ENCODE measurements around the gene ZMYND15.

The ZMYND15 gene

DNA sequence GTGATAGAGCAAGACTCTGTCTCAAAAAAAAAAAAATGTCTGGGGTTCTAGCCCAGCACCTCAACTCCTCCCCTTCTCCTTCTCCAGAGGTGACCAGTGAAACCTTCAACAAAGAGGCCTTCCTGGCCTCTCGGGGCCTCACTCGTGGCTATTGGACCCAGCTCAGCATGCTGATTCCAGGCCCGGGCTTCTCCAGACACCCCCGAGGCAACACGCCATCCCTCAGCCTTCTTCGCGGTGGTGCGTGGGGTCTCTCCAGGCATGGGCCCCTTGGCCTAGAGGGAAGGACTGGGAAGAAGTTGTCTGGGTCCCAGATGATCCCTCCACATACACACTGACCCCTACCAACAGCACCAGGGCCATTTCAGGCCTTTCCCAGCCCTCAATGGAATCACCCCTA, 3.6 kb downstream of the ZMYND15 start:
- DNase-seq (ENCODE audit: low read depth in 1 of 2, low spot score in 1 of 2): no peak

DNA sequence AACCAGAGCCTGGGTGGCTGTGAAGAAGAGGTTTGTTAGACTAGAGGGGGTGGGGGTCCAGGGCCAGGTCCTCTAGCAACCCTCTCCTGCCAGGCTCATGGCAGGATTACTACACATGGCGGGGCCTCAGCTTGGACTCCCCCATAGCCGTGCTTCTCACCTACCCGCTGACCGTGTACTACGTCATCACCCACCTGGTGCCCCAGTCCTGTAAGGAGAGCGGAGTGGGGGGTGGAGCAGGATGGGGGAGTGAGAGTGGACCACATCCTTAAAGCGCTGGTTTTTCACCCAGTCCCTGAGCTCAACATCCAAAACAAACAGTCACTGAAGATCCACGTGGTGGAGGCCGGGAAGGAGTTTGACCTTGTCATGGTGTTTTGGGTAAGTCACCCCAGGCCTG, 4.3 kb downstream of the ZMYND15 start:
- no peak for DNase-seq (ENCODE audit: low read depth in 1 of 2, low spot score in 1 of 2)

DNA sequence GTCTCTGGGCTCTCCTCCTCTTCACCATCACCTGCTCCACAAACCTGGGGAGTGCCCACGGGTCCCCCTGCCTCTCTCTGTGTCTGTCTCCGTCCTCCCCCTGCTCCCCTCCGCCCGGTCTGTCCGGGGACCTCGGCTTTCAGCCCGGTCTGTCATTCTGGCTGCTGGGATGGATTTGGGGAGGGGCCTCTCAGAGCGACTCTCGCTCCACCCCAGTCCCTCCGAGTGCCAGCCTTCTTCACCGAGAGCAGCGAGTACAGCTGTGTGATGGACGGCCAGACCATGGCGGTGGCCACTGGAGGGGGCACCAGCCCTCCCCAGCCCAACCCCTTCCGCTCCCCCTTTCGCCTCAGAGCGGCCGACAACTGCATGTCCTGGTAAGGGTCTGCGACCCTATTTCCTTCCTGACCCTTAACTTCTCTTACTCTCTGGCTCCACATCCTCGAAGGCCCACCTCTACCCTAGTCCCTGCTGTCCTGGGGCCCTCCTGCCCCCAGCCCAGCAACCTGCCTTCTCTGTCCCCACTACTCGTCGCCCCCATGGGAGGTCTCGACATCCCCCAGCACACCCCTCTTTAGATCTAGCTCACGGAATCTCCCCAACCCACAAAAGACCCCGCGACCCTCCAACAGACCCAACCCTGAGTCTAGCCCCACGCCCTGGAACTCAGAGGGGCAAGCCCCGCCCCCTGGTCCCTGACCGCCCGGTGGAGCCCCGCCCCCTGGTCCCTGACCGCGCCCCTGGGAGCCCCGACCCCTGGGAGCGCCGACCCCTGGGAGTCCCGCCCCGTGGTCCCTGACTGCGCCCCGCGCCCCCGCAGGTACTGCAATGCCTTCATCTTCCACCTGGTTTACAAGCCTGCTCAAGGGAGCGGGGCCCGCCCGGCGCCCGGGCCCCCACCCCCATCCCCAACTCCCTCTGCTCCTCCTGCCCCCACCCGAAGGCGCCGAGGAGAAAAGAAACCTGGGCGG, 5.7 kb downstream of the ZMYND15 start:
- no peak for DNase-seq (ENCODE audit: low read depth in 1 of 2, low spot score in 1 of 2)

DNA sequence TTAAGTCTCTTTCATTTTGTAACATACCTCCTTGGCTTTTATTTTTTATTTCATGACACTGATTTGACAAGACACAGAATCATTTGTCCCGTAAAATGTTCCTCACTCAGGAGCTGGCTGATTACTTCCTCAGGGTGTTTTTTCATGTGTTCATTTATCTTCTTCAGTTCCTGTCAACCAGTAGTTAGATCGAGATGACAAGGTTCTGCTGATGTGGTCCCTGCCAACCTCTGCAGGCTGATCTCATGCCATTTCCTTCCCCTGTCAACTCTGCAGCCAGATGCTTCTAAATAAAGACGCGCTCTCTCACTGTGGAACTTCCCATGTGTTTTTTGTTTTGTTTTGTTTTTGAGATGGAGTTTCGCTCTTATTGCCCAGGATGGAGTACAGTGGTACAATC, 8.2 kb downstream of the ZMYND15 start:
- no peak for DNase-seq (ENCODE audit: low read depth in 1 of 2, low spot score in 1 of 2)

DNA sequence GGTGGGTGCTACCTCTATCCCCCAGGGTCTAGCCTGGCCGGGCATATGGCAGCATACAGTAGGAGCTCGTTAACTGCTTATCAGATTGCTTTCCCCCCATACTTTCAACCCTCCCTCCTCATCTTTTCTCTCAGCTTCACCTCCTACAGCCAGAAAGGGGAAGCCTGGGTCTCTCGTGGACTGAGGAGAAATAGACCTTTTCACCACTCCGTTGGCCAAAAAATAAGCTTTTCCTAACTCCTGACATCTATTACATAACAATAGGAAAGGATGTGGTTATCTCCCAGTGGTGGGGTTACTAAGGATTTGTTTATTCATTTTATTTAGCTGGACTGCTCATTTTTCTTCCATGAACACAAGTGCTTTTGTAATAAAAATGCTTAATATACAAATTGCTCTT, 9.1 kb downstream of the ZMYND15 start:
- no peak for DNase-seq (ENCODE audit: low read depth in 1 of 2, low spot score in 1 of 2)

DNA sequence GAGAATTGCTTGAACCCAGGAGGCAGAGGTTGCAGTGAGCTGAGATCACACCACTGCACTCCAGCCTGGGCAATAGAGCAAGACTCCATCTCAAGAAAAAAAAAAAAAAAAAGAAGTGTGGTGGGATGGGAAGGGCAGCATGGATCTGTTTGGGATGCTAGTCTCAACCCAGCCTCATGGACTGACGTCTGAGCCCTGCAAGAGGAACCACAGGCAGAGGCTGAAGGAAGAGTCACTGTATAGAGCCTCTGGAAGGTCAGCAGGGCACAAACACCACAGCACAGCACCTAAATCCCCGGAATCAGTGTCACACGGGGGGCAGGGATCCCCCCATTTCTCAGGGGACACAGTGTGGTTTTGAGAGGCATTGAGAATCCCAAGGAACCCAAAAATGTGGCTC, 11.0 kb downstream of the ZMYND15 start:
- no peak for DNase-seq (ENCODE audit: low read depth in 1 of 2, low spot score in 1 of 2)

DNA sequence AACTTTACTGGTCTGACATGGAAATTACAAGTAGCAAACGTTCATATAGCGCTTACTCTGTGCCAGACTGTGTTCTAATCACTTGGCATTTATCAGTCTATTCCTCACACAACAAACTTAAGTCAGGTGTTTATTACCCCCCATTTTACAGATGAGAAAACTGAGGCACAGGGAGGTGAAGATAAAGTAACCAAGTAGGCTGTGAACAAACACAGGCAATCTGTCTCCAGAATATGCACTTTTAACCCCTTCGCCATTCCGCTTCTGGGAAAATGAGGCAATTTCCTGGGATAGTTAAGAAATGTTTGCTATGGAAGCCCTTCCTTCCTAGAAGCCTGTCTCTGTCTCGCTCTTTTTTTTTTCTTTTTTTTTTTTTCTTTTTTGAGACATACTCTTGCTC, 12.3 kb downstream of the ZMYND15 start:
- no peak for DNase-seq (ENCODE audit: low read depth in 1 of 2, low spot score in 1 of 2)

DNA sequence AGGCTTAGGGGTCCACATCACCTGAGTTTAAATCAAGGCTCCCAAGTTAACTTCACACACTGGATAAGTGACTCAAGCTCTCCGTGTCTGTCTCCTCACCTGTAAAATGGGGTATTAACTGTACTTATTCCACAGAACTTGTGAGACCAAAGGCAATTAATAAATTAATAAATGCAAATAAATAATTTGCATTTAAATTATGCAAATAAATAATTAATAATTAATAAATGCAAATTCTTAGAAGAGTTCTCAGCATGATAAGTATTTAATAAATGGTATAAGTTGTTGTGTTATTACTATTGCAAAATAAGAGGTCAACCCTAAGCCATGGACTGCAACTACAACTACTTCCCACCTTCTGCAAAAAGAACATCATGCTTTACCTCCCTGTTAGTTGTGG, 13.8 kb downstream of the ZMYND15 start:
- DNase-seq (ENCODE audit: low read depth in 1 of 2, low spot score in 1 of 2): no peak

DNA sequence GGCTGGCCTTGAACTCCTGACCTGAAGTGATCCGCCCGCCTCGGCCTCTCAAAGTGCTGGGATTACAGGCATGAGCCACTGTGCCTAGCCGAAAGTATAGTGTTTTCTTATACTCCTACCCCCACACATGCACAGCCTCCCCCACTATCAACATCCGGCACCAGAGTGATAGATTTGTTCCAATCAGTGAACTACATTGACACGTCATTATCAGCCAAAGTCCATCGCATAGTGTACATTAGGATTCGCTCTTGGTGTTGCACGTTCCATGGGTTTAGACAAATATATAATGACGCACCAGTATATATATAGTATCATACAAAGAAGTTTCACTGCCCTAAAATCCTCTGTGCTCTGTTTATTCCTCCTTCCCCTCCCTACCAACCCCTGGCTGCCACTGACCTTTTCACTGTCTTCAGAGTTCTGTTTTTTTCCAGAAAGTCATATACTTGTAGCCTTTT, 20.2 kb downstream of the ZMYND15 start:
- DNase-seq (ENCODE audit: low read depth in 1 of 2, low spot score in 1 of 2): no peak

DNA sequence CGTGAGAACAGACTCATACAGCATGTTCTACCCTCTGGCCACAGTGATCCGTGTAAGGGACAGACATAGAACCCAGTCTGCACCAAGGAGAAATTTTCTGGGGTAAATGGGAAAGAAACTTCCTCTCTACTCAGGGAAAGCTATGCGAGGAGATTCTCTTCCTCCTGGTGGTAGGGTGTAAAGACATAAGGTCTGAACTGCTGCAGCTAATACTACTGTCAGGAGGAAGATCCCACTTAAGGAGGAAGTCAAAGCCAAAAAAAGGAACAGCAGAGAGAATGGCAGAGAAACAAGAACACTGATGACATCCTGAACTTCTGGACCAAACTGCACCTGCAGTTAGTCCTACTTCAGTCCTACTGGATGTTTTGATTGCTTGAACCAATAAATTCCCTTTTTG, 25.0 kb downstream of the ZMYND15 start:
- DNase-seq (ENCODE audit: low read depth in 1 of 2, low spot score in 1 of 2): no peak

DNA sequence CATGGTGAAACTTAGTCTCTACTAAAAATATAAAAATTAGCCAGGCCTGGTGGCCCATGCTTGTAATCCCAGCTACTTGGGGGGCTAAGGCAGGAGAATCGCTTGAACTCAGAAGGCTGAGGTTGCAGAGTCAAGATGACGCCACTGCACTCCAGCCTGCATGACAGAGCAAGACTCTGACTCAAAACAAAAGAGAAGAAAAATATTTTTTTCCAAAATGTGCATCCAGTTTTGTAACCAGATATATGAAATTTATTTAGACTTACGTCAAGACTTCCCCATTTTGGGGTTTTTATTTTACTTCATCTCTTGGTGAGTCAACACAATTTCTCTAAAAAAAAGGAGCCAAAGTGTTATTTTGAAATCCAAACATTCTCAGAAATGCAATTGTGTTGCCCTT, 26.6 kb downstream of the ZMYND15 start:
- no peak for DNase-seq (ENCODE audit: low read depth in 1 of 2, low spot score in 1 of 2)

DNA sequence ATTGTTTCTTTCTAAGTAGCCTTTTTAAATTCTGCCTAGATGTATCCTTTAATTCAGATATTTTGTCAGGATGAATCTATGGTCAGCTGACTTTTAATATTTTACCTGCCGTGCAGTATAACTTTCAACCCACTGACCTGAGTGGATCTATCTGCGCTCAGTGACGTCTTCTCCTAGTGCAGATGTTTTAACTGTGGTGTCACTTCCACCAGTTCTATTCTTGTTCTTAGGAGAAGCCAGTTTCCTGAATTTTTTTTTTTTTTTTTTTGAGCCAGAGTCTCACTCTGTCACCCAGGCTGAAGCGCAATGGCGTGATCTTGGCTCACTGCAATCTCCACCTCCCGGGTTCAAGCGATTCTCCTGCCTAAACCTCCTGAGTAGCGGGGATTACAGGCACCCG, 27.1 kb downstream of the ZMYND15 start:
- no peak for DNase-seq (ENCODE audit: low read depth in 1 of 2, low spot score in 1 of 2)

DNA sequence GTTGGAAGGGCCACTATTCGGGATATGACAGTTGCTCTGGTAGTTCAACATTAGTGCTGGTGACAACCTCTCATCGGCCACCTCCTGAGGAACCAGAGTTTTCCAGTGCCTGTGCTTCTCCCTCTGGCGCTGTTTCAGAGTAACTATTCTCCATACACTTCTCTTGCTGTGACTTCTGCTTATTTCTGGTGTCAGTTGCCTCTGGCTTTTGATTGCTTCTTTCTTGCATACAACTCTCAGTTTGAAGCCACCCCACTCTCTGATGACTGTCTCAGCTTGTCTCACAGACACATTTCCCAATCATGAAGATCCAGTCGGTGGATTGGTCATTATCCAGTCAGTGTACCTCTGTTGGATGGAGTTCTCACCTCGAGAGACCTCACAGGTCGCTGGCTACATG, 28.7 kb downstream of the ZMYND15 start:
- no peak for DNase-seq (ENCODE audit: low read depth in 1 of 2, low spot score in 1 of 2)

DNA sequence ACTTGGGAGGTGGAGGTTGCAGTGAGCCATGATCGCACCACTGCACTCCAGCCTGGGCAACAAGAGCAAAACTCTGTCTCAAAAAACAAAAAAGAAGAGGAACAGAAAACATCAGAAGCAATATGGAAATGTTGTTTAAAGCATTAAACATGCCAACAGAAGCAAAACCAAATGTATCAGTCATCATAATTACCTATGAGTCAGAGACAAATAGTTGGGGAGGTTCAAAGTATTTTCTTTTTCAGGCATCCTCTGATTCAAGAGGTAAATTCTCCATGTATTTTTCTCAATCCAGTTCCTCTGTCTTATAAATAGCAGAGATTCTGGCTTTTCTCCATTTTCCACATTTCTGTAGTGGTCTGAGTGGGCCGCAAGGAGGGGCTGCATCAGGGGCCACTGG, 30.0 kb downstream of the ZMYND15 start:
- no peak for DNase-seq (ENCODE audit: low read depth in 1 of 2, low spot score in 1 of 2)

DNA sequence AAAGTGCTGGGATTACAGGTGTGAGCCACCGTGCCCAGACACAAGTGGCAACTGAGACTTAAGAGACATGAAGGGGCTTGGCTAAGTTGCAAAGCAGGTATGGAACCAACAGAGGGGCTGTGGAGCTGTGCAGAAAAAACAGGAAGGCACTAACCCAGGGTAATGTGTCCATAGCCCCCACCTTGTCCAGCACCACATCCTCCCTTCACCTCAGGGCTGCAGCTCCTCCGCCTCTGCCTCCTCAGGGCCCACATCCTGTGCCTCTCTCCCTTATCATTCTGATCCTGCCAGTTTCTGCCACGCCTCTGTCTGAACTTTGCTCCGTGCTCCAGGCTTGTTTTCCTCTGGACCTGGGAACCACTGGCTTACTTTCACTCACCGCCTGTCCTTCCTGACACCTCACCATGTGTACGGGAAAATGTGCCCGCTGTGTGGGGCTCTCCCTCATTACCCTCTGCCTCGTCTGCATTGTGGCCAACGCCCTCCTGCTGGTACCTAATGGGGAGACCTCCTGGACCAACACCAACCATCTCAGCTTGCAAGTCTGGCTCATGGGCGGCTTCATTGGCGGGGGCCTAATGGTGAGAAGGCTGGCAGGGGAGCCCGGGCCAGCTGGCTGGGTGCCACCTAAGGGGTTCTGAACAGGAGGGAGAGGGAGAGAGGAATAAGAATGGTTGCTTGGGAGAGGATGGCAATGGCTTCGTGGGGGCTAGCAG, 32.0 kb downstream of the ZMYND15 start, which contains the start of gene TM4SF5:
TSS of gene TM4SF5 (plus strand) at position 368 of the 716 bp plus-strand sequence. CDS start at position 405, 37 bp downstream.
- no peak for DNase-seq (ENCODE audit: low read depth in 1 of 2, low spot score in 1 of 2)

DNA sequence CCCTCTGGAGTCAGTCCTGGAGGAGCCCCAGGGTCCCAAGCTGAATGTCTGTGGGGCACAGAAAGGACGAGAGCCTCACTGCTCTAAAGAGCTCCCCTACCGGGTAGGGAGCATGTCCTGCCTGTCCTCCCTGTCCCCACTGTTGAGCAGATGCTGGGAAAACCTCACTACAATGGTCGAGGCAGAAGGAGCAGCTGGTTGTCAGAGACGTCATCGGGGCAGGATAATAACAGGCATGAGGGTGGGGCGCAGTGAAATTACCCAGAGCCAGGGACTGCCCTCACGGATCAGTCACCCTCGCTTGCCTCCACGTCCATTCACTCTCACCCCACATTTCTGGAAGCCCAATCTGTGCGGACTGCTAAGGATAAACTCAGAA, 32.6 kb downstream of the ZMYND15 start:
- no peak for DNase-seq (ENCODE audit: low read depth in 1 of 2, low spot score in 1 of 2)

DNA sequence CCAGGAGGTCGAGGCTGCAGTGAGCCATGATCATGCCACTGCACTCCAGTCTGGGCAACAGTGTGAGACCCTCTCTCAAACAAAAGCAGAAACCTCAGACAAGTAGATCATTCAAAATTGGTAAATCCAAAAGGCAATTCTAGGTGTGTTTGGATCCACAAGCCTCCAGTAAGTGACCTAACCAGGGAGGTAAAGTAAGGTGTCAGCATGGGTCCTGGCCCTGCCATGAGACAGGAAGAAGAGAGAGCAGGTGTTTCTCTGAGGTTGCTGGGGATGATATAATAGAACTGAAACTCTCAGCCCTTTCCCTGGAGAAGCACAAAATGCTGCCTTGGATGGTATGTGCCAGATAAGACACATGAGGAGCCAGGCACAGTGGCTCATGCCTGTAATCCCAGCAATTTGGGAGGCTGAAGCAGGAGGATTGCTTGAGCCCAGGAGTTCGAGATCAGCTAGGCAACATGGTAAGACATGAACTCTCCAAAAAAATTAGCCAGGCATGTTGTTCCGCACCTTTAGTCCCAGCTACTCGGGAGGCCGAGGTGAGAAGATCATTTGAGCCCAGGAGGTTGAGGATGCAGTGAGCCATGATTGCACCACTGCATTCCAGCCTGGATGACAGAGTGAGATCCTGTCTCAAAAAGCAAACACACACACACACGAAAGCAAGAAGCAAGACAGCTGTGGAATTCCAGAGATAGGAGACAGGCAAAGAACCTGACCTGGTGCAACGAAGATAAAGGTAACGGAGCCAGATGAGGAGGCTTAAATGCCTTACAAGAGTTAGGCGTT, 38.5 kb downstream of the ZMYND15 start:
- no peak for DNase-seq (ENCODE audit: low read depth in 1 of 2, low spot score in 1 of 2)

DNA sequence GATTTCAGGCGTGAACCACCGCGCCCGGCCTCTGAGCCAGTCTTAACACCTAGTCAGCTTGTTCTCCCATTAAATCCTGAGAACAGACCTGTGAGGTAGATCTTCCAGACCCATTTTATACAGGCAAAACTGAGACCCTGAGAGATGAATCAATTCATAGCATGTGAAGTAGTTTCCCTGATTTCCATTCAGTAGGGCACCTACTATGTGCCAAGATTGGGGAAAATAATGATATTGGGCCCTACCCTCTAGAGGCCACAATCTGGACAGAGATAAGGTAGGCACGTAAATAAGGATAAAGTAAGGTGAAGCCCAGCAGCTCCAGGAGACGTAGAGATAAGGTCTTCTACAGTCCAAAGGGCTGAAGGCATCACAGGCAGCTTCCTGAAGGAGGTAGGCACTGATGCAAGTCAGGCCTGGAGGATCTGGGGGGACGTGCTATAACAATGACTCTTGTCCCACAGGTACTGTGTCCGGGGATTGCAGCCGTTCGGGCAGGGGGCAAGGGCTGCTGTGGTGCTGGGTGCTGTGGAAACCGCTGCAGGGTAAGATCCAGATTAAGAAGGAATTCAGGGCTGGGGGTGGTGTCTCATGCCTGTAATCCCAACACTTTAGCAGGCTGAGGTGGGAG, 40.8 kb downstream of the ZMYND15 start:
- DNase-seq (ENCODE audit: low read depth in 1 of 2, low spot score in 1 of 2): no peak

DNA sequence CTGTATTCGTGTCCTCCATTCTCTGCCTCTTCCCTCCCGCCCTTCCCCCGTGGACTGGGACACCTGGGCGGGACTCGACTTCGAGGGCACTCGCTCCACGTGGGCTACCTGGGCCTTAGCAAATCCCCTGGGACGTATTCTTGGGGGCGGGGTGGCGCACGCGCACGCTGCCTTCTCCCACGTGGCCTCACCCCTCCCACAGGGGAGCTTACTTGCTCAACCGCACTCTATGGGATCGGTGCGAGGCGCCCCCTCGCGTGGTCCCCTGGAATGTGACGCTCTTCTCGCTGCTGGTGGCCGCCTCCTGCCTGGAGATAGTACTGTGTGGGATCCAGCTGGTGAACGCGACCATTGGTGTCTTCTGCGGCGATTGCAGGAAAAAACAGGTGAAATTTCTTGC, 43.0 kb downstream of the ZMYND15 start:
- DNase-seq (ENCODE audit: low read depth in 1 of 2, low spot score in 1 of 2): no peak

DNA sequence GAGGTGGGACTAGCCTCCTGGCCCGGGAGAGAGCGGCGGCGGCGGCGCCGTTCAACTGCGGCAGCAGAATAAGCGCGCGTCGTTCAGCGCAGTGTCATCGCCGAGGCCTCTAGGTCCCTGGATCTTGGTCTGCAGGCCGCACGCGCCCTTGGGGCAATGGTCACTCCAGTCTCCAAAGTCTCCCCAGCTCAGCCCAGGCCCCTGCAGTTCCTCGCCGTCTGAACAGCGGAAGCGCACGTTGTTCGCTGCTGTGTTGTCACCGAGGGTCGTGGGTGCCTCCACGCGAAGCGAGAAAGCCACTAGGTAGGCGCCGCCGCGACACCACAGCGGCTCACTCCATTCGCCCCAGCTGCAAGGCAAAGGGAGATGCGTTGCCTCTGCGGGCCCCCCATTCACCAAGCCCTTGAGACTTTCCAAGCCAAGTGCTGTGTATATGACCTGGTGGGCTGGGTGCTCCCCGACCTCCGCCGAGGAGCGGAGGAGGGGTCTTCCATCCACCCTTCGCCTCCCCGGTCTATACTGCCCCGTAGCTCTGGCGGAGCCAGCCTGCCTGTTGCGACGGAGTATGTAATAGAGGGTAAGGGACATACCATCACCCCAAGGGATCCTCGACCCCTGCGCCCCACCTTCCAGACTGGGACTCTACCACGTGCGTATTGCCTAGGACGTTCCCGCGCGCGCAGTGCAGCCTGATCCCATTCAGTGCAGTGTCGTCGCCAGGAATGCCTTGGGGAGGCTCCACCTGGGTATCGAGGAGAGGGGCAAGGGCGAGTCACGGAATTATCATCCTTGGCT, 45.9 kb downstream of the ZMYND15 start:
- DNase-seq (ENCODE audit: low read depth in 1 of 2, low spot score in 1 of 2): no peak
